H54 (cell line): Measurements from ENCODE around the gene RAD51B.

Experiments used
- DNase-seq: peaks from one replicate; pipeline ENCODE4 v3.0.0; 2011; ENCODE audit warnings: low spot score, mixed read lengths; ENCODE audit not compliant: insufficient read length
- FAIRE-seq: peaks from 3 replicates; lab custom pipeline; 2011; peaks lifted over from hg19 to GRCh38; lab: Jason Lieb, UNC
- POLR2A ChIP-seq: IDR thresholded peaks from 2 replicates; pipeline ENCODE4 v1.6.1; 2011; ENCODE audit warnings: low read depth, mild to moderate bottlenecking, low read length

Gene RAD51B

DNA sequence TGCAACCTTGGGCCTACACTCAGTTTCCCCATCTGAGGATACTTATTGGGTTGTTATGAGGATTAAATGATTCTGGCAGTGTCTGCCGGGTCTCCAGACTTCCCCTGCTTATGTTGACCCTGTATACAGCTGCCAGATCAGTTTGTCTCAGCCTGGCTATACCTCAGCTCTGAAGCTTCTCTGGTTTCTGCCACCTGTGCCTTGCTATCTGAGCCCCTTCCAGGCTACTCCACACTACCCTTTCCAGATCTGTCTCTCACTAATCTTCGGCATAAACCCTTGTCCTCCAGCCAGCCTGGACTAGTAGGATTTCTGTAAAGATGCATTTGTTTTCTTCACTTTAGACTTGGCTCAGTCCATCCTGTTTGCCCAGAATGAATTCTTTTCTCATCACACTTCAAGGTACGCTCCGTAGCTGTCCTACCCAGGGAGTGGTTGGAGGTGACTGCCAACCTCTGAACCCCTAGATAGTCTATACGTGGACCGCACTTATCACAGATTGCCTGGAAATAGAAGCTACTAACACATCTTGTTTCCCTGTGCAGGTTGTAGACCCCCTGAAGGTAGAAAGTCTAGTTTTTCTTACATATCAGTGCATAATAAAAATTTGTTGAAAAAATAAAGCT is 422.4 kb downstream of the RAD51B start:
- TF ChIP-seq POLR2A = no peak
- FAIRE-seq (no peak), DNase-seq (no peak)

DNA sequence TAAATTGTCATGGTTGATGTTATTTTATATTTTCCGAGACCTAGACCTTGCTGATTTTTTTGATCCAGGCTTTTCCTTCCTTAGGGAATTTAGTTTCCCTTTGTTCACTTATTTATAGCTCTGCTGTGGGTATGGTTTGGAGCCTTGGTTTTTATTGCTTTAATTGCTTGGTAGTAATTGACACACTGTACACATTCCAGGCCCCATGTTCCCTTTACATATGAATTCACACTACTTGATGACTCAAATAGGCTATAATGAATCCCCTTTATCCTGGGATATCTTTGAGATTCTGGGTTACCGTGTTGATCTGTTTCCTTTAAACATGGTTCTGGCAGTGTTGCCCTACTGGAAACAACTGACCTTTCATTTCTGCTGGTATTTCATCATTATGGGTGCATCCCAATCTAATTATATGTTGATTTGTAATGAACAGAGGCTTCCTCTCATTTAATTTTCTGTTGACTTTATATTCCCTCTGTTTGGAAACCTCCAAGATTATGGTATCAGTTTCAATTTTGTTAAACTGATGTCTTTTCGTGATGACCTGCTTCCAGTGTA is 424.0 kb downstream of the RAD51B start:
- DNase-seq (no peak), FAIRE-seq (no peak)
- no peak for TF ChIP-seq POLR2A

DNA sequence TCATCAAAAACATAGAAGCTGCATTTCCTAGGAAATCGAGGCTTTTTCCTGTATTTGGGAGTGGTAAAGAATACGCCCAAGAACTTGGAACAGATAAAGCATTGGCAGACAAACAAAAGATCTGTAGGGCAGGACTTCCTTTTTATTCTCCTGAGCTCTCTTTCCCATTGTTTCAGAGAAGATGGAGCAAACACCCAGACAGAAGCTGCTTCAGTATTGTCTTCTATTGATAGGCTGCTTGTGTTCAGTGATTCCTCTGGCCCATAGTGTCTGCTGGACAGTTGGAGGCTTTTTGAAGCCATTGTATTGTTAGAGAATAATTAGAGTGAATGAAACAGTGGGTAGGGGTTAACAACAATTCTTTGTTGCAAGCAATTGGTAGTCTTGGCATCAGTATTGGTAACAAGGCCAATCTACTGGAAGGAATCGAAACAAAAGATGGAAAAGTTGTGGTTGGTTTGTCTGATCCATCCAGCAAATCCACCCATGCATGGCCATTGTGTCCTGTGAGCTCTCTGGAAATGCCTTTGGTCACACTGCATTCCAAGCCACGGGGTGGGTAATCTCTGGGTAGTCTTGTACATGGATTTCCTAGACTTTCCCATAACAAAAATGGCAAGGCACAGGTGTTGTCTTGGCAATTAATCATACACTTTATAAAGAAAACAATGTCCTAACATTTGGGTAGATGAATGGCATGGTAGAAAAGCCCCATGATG is 424.8 kb downstream of the RAD51B start:
- no peak for FAIRE-seq
- TF ChIP-seq POLR2A = no peak
- DNase-seq = no peak

DNA sequence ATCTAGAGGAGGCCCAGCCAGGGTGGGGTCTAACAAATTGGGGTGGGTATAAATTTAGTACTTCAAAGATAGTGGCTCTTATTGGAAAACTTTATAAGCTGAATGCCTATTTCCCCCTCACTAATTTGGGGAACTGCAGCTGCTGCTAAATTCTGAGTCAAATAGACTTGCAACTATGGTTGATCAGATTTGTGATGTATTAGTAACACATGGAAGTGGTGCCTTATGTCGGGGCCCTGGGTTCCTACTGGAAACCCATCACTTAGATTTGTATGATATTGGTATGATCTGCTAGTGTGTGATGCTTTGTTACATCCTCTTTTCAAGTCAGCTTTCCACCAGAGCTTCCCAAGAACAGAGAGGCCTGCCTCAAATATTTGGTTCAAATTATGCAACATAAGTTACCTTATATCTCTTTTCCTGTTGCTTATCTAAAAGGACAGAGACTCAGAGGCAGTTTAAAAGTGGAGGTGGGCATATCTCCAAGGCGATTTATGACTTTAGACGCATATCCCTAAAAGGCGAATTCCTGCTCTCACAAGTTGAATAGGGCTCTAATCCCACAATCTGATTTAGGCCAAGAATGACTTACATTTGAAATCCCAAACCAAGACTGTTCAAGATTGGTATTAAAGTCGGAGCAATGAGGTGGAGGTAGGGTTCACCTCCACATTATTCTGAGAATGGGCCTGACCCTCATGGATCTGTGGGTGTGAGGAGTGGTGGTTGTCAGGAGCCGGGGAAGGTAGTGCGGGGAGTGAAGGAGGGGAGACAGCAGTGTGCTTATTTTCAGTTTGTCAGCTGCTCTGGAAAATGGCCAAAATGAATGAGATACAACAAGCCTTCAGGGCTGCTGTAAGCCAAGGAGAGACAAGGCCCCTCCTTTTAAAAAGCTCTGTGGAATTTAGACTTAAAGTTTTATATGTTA is 425.8 kb downstream of the RAD51B start:
- peak; percentile 36 for FAIRE-seq
- TF ChIP-seq POLR2A = no peak
- DNase-seq = no peak

DNA sequence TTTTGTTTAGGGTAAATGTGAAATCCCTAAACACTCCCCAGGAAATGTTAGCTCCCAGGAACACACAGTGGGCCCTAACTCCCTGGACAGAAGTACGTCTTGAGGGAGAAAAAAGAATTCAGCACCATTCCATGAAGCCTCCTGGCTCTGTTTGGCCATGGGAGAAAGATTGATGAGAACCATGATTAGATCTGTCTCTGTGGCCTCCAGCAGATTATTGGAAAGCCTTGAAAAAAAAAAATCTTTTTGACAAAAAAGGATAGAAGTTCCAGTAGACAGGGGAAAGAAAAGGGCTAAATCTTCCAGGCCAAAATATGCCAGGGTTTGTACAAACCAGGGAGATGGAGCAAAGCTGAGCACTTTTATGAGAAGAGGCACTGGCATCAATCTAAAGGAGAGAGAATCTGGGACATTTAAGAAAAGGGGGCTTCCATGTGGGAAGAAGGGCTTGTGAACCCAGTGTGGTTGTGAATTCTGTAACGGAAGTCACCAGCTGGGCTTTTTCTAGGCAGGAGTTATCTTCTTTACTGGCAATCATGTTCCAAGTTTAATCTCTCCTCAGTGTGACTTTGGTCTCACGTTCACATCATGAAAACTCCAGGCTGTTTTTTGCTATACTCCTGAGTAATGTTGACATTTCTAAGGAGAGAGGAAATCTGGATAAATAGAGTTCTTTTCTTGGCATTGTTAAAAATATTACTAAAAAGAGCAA is 426.7 kb downstream of the RAD51B start:
- no peak for DNase-seq

DNA sequence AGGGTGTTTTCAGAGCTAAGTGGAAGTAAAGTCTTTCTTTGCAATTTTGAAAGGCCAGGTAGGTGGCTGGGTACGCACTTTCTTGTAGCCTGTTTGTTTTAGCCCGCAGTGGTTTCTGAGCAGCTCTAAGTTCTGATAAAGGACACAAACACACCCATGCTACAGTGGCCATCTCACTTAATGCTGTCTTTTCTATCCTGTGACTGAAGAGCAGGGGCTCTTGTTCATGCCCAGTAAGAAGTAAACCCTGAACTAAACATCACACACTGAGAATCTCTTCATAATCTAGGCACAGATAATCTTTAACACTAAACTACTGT is 427.2 kb downstream of the RAD51B start:
- FAIRE-seq (peak; percentile 30), DNase-seq (no peak)
- no peak for TF ChIP-seq POLR2A

More for the DNA sequence above, 426.7 kb downstream of the RAD51B start:
- no peak for FAIRE-seq
- no peak for TF ChIP-seq POLR2A

DNA sequence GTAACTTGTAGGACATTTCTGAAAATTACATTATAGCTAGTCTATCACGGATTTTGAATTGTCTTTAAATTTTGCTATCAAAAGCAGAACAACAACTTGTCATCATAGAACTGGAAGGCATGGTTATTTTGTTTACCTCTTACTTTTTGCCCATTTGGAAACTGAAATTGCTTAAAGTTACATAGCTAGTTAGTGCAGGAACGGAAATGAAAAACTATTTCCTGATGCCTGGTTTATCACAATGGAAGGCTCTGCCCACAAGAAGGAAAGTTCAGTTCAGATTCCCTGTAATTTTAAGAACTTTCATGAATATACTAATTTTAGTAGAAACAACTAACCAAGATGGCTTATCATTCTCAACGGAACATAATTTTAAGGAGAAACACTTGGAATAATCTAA is 427.7 kb downstream of the RAD51B start:
- no peak for DNase-seq
- no peak for TF ChIP-seq POLR2A
- peak; percentile 33 for FAIRE-seq

DNA sequence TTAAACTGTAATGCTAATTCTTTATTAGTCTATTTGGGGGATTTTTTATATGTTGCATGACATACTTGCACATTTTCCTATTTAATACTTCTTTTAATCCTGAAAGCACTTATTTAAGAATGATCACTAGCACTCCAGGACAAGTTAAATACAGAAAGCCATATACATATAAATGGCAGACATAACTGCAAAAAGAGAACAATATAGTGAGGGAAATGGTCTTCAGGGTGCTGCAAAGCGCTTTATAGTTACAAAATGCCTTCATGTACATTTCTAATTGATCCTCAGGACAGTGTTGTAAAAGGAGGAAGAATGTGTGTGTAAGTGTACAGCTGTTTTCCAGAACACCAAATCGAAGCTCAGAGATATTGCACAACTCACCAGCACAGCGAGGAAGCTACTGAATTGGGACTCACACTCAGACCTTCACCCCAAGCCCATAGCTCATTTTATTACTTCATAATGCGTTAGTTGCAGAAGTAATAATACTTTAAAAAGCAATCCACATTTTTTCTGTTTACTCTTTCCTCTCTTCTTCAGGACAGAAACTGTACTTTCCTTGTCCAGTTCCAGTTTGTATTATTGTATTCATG is 428.2 kb downstream of the RAD51B start:
- FAIRE-seq (no peak), DNase-seq (no peak)

DNA sequence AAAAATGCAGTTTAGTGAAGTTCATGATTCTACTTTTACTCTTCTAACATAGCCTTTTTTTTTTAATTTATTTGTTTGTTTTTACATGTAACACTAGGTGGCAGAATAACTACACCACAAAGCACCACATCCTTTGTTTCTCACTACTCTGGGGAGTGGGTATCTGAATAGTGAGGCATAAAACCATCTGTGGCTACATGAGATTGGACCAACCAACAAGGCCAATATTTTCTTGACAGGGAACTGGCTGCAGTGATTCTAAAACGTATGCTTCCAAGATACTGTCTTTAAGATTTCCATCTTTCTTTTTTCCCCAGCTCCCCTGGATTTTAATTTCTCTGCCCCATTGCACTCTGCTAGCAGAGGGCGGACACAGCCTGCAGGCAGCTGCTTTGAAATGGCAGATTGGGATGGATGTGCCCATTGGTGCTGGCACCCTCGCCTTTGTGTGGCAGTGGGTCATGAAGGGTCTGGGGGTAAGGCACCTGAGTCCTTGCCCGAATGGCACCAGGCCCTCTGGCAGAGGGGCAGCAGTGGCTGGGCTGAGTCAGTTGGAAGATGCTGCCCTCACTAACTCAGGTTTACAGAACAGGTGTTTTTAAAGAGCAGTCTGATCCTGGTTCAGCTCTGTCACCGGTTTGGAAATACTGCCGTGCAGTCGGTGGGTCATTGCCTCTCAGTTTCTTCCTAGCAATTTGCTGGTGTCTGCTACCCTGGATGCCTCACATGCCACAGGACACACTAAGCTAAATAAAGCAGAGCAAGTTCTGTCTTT is 429.1 kb downstream of the RAD51B start:
- FAIRE-seq (peak; percentile 72), DNase-seq (no peak)
- TF ChIP-seq POLR2A = no peak

More for the DNA sequence above, 428.2 kb downstream of the RAD51B start:
- no peak for TF ChIP-seq POLR2A

DNA sequence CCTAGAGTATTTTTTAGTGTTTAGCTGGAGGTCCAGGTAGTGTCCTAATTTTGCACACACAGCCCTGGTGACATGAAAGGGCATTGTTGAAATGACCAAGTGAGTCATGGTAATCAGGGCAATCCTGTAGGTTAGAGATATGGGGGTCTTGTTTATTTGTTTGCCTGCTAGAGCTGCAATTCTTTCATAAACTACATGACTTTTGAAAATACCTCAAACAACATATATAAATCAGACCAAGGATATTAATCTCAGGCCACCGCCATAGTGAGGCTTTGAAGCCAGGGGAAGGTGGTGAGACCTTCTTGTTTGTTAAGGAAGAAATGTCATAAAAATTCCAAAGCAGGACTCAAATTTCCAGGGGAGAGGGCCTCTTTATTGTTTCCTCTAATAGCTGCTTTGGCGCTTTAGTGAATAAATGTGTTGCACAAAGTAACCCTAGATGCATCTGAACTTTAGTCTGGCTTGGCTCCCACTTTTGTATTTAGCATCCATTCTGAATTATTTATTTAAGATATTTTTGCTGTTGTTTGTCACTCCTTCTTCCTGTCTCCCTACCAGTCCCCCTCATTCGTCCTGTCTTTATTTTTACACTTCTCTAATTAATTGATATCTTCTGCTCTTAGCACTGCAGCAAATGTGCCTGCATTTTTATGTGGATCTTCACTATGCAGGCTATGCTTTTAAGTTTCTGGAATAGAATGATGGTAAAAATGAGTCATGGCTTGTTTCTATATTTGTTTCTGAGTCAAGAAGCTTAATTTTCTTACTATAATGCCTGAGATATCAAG is 430.3 kb downstream of the RAD51B start:
- no peak for FAIRE-seq

DNA sequence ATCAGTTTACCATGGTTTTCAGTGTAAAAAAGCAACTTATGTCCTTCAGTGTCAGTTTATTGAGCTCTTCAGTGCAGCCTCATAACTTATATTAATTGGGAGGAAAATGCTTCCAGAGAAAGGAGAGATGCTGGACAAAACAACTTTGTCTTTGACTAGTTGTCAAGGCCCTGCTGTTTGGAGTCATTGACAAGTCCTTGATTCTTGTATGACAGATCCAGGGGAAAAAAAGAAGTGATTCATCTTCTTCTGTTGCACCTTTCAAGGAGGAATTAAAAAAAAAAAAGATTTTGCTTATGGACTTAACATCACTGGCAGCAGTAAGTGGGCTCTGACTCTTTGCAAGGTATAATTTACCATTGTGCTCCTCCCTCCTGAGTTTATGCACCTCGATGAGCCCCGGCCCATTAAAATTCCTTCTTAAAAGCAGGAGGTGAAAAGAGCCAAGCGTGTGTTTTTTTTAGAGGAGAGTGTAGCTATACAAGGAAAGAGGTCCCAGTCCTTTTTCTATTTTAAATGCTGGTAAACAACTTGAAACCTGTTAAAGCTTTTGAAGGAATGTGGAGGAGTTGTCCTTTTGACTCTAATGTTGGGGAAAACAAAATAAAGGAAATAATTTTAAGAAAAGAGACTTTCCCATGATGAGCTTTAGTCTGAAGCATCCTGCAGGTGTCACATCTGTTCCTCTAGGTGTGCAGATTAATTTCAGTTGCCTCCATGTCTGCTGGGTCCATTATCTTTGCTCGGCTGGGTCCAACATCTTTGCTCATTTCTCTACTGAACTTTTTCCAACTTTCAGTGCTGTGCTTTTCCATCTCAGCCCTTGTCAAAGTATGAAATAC is 431.6 kb downstream of the RAD51B start:
- TF ChIP-seq POLR2A = no peak
- no peak for FAIRE-seq
- DNase-seq = no peak

More for the DNA sequence above, 430.3 kb downstream of the RAD51B start:
- no peak for DNase-seq
- no peak for TF ChIP-seq POLR2A
